Heart left ventricle (tissue), 16 donors: ENCODE measurements around the gene MAMDC2. TPM values are rescaled to one million over a fixed set of nuclear protein-coding genes. Genes with fewer than 3 reads are reported as not detected.

Experiments used
- ATAC-seq, 4 donors: fragments of 200-7000 bp; cut with Tn5 transposase; one replicate each; pipeline ENCODE4 v1.9.1; 2020 to 2022; ENCODE audit warnings: moderate library complexity in 4 of 4, mild to moderate bottlenecking in 3 of 4, moderate number of reproducible peaks in 1 of 4
- DNase-seq, 5 donors: peaks; one replicate each; pipeline ENCODE4 v3.0.0-alpha.2; 2020
- H3K27ac ChIP-seq, 12 donors: fragments of 200-600 bp; sonication (generic) in 4 of 12; one replicate each; pipeline versions ENCODE4 v1.5.0 to v1.8.0; 2016 to 2022; ENCODE audit warnings: mild to moderate bottlenecking in 2 of 12
- H3K27me3 ChIP-seq, 9 donors: fragments of 200-600 bp; sonication (generic) in 2 of 9; one replicate each; pipeline versions ENCODE4 v1.5.1 to v1.8.0; 2016 to 2022; ENCODE audit warnings: mild to moderate bottlenecking in 3 of 9
- H3K36me3 ChIP-seq, 9 donors: fragments of 200-600 bp; sonication (generic) in 2 of 9; one replicate each; pipeline versions ENCODE4 v1.5.0 to v1.8.0; 2018 to 2022; ENCODE audit warnings: mild to moderate bottlenecking in 2 of 9
- H3K4me1 ChIP-seq, 12 donors: fragments of 200-600 bp; sonication (generic) in 4 of 12; one replicate each; pipeline versions ENCODE4 v1.5.0 to v1.8.0; 2016 to 2022; ENCODE audit warnings: mild to moderate bottlenecking in 3 of 12
- H3K4me3 ChIP-seq, 12 donors: fragments of 200-600 bp; sonication (generic) in 4 of 12; one replicate each; pipeline versions ENCODE4 v1.5.0 to v1.8.0; 2017 to 2022; ENCODE audit warnings: mild to moderate bottlenecking in 9 of 12, moderate library complexity in 4 of 12
- H3K9me3 ChIP-seq, 12 donors: fragments of 200-600 bp; sonication (generic) in 4 of 12; one replicate each; pipeline versions ENCODE4 v1.5.0 to v1.8.0; 2016 to 2022; ENCODE audit warnings: mild to moderate bottlenecking in 1 of 12
- POLR2A ChIP-seq, 2 donors: fragments of 450-650 bp; IDR thresholded peaks; one replicate each; pipeline ENCODE4 v1.6.1; 2017; ENCODE audit warnings: antibody characterized with exemption in 2 of 2, mild to moderate bottlenecking in 2 of 2, moderate library complexity in 2 of 2
- WGBS, 4 donors: extraction: QIAGEN DNeasy Blood & Tissue Kit in 2 of 4; methylation state at CpG; one replicate each; pipeline versions ENCODE4 v1.1.5 to v1.1.7; 2013 to 2018; 5-methylcytosine and 5-hydroxymethylcytosine counted together
- intact Hi-C, 10 donors: fragments of 100-400 bp; cut with DNase I; formaldehyde crosslinking; loops; one replicate each; pipeline versions ENCODE4 v1.11.1 to v1.14.2; 2022
- polyA plus RNA-seq, 2 donors: library from polyadenylated mRNA; stranded (reverse); fragments of 200-250 nt; gene quantifications; one replicate each; pipeline ENCODE4 v1.2.3, GENCODE V29; 2013
- total RNA-seq, 9 donors: library from RNA; depleted of rRNA in 2 of 9; stranded (reverse); fragments of >200 nt in 2 of 9; fragmentation: NEBNext Ultra II Directional in 3 of 9; extraction: Animal tissue kit (Norgen Biotek cat#: 25700) in 3 of 9; gene quantifications; one replicate each; pipeline versions ENCODE4 v1.1.0 to v1.2.4, GENCODE V29; 2016 to 2023
- TF ChIP-seq, protein P1 (sequence below), 12 donors: fragments of 200-600 bp; sonication (generic) in 4 of 12; IDR thresholded peaks; one replicate each; pipeline versions ENCODE4 v1.5.0 to v1.8.0; 2018 to 2022; ENCODE audit warnings: antibody characterized with exemption in 12 of 12, mild to moderate bottlenecking in 5 of 12
- donor health status: ischemic (EF 13 %, LVEDD 7.1; RV severe dilation, severe dysfunction).
- donor health status: healthy with polysubstance abuse.
- donor health status: DM: no; HTN: yes; CAD: no.
- donor health status: DM: no; HTN: no; CAD: no.
- donor health status: ischemic (EF 25% LVEDD 6.9; RV normal size, moderate dysfunction).
- donor health status: ischemic (EF 25% LVEDD 5.7; RV mildly dilated, moderate dysfunction).
- donor health status: healthy.
- donor health status: DM: yes; HTN: yes; CAD: no.
- donor health status: ischemic (EF 35%, LVEDD 5.7; RV mildly dilated, moderate dysfunction).
- donor health status: nonischemic (EF 11% LVEDD 7.7; RV severe dilation, severe dysfunction).
- donor health status: DM: yes; HTN: yes; CAD: no.
- donor health status: PGD.
- donor health status: ischemic (EF 29% LVEDD 5.4; RV normal size, mild dysfunction).
- donor health status: nonischemic (EF 23%, LVEDD 6.1; RV moderate dilation, normal function).

MAMDC2 gene
- total and polyA plus RNA-seq, 11 donors, result 2.5 to 23.9 (median 5.1) TPM

DNA sequence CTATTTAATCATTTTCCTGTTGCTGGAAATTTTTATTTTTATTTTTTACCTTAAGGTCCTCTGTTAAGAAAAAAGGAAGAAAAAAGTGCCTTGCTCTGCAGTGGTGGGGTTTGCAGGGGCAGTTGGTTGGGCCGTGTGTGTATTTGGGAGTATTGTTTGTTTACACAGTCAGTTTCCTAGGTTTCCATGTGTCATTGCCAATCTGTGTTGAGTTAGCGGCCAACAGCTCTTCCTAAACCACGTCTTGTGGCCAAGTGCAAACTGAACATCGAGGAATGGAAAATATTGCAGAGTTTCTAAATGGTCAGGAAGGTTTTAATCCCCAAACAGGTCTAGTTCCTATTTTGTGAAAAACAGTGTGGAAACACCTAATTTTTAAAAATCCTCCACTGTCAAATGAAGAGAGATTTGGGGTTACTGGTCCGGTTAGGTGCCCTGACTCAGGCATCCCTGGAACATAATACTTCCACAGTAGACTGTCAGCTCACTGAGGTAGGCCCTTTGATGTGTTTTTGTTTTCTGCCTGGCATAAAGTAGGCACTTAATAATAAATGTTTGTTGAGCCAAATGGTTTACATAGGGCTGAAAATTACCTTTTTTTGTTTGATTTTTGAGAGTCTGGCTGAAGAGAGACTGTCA, 37.0 kb downstream of the MAMDC2 start:
- peaks cover 0 to 60% (median 20%) of the 10 kb centered on the region in 12 donors for H3K4me1 ChIP-seq
- H3K36me3 ChIP-seq, result no peaks in the 10 kb centered on the region
- H3K4me3 ChIP-seq, result no peak overlapping the region
- peak in 4 of 5 donors; percentile 40 to 54 (median 51) for DNase-seq
- TF ChIP-seq, protein P1, sequence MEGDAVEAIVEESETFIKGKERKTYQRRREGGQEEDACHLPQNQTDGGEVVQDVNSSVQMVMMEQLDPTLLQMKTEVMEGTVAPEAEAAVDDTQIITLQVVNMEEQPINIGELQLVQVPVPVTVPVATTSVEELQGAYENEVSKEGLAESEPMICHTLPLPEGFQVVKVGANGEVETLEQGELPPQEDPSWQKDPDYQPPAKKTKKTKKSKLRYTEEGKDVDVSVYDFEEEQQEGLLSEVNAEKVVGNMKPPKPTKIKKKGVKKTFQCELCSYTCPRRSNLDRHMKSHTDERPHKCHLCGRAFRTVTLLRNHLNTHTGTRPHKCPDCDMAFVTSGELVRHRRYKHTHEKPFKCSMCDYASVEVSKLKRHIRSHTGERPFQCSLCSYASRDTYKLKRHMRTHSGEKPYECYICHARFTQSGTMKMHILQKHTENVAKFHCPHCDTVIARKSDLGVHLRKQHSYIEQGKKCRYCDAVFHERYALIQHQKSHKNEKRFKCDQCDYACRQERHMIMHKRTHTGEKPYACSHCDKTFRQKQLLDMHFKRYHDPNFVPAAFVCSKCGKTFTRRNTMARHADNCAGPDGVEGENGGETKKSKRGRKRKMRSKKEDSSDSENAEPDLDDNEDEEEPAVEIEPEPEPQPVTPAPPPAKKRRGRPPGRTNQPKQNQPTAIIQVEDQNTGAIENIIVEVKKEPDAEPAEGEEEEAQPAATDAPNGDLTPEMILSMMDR (IDR thresholded peaks at IDR 0.05), result no peak
- TF ChIP-seq POLR2A (IDR thresholded peaks at IDR 0.05), result no peak
- intact Hi-C loops, result loop anchor here in 2 of 10 donors (10.0 kb wide), 2 partner anchors 46 to 276 kb away; no protein-coding TSS in a partner anchor
- no peaks in the 10 kb centered on the region for H3K27me3 ChIP-seq
- ATAC-seq, result peak; percentile 85 to 93 (median 90)
- 10 to 23% (median 16%) methylated on average over 5 of the region's 5 CpGs for WGBS, 4 donors
- no peaks in the 10 kb centered on the region for H3K9me3 ChIP-seq
- peak overlapping the region in 10 of 12 donors; percentile 25 to 92 (median 68) for H3K27ac ChIP-seq

DNA sequence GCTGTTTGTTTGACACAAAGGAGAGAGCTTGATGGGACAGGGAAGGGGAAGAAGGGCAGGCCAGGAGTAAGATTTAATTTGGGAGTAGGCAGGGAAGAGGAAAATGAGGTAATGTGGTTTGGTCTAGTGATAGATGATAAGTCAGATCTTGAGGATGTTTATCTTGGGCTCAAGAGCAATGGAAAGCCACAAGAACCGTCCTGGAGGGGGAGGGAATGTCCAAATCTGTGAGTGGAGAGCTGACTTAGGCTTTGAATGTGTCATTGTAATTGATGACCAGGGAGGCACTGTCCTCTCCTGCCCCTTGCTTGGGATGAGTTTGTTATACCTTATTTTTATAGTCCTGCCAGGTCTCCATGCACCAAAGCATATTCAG, 37.5 kb downstream of the MAMDC2 start:
- Histone ChIP-seq H3K9me3 (no peaks in the 10 kb centered on the region), H3K27ac (peak overlapping the region in 10 of 12 donors; percentile 25 to 92 (median 68)), H3K4me1 (peaks cover 0 to 56% (median 20%) of the 10 kb centered on the region in 12 donors), H3K36me3 (no peaks in the 10 kb centered on the region), H3K27me3 (no peaks in the 10 kb centered on the region), H3K4me3 (no peak overlapping the region)
- ATAC-seq (peak; percentile 40 to 77 (median 62)), DNase-seq (peak in 2 of 5 donors; percentile 21 to 24)
- WGBS, 4 donors, result 17 to 34% (median 28%) methylated on average over 1 of the region's 1 CpG
- intact Hi-C loops, result loop anchor here in 2 of 10 donors (10.0 kb wide), 2 partner anchors 46 to 276 kb away; no protein-coding TSS in a partner anchor
- TF ChIP-seq, protein P1 (IDR thresholded peaks at IDR 0.05), result no peak

DNA sequence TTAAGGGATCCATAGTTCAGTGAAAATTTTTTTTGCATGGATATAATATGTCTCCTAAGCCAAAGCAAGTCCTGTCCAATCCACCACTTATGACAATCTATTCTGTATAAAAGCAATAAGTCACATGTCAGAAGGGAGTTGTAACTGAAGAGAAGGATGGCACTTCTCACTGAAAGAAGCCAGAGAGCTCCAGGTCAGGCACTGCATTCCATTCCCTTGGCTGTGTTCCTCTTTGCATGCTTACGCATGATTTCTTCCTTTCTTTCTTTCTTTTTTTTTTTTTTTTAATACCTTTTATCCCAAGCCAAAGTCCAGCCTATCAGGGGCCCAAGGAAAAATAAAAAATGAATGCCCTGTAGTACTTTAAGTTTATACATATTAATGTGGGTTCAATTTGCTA, 39.8 kb downstream of the MAMDC2 start:
- Histone ChIP-seq H3K27ac (peak overlapping the region in 1 of 12 donors; percentile 92), H3K27me3 (no peaks in the 10 kb centered on the region), H3K36me3 (no peaks in the 10 kb centered on the region), H3K4me3 (no peak overlapping the region), H3K9me3 (no peaks in the 10 kb centered on the region), H3K4me1 (peaks cover 0 to 49% (median 19%) of the 10 kb centered on the region in 12 donors)
- DNase-seq (no peak), ATAC-seq (no peak)
- 34 to 65% (median 47%) methylated on average over 1 of the region's 1 CpG for WGBS, 4 donors
- no peak for TF ChIP-seq POLR2A (IDR thresholded peaks at IDR 0.05)
- TF ChIP-seq, protein P1 (IDR thresholded peaks at IDR 0.05), result no peak
- intact Hi-C loops, result loop anchor here in 2 of 10 donors (10.0 kb wide), 2 partner anchors 49 to 279 kb away; no protein-coding TSS in a partner anchor

DNA sequence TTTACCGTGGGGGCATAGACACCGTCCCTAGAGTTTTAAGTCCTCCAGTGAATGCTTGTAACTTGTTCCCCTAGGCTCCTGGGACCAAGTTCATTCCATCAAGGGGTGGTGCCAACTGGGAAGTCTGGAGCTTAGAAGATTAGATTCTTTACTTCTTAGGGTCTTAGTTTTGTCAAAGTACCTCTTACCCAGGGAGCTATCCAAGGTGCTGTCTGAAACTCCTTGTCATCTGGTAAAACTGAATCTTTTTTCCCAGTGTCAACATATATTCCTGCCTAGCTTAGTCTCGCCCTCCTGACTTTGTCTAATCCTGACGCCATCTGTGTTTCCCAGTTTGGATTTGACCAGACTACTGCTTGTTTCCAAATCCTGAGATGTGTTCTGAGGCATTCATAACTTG, 41.6 kb downstream of the MAMDC2 start:
- Histone ChIP-seq H3K36me3 (no peaks in the 10 kb centered on the region), H3K9me3 (no peaks in the 10 kb centered on the region), H3K27me3 (no peaks in the 10 kb centered on the region), H3K27ac (peak overlapping the region in 1 of 12 donors; percentile 92), H3K4me3 (no peak overlapping the region), H3K4me1 (peaks cover 0 to 35% (median 11%) of the 10 kb centered on the region in 12 donors)
- ATAC-seq (no peak), DNase-seq (no peak)
- intact Hi-C loops, result loop anchor here in 2 of 10 donors (10.0 kb wide), 2 partner anchors 50 to 280 kb away; no protein-coding TSS in a partner anchor
- WGBS, 4 donors, result 58 to 67% (median 59%) methylated on average over 4 of the region's 4 CpGs
- TF ChIP-seq, protein P1 (IDR thresholded peaks at IDR 0.05), result no peak
- TF ChIP-seq POLR2A (IDR thresholded peaks at IDR 0.05), result no peak
